H9 (cell line): ENCODE data around the gene GNA15. TPM values are rescaled to one million over a fixed set of nuclear protein-coding genes. Genes with fewer than 3 reads are reported as not detected.

Source experiments
- DNase-seq: peaks from one replicate; pipeline ENCODE4 v3.0.0-alpha.2; 2017
- H2AFZ ChIP-seq: one replicate; pipeline ENCODE4 v1.6.1; 2013; ENCODE audit warnings: mild to moderate bottlenecking, low read length, control low read depth, moderate library complexity
- H2AK5ac ChIP-seq: 2 replicates; pipeline ENCODE4 v1.6.1; 2013; ENCODE audit warnings: low read length, control low read depth, mixed read lengths; ENCODE audit not compliant: insufficient read length
- H2BK120ac ChIP-seq: one replicate; pipeline ENCODE4 v1.6.1; 2013; ENCODE audit warnings: low read depth, mild to moderate bottlenecking, low read length, control low read depth, inconsistent platforms; ENCODE audit not compliant: poor library complexity, severe bottlenecking
- H2BK12ac ChIP-seq: 2 replicates; pipeline ENCODE4 v1.6.1; 2013; ENCODE audit warnings: low read length, control low read depth, mixed read lengths, low read depth; ENCODE audit not compliant: insufficient read length
- H2BK15ac ChIP-seq: 2 replicates; pipeline ENCODE4 v1.6.1; 2013; ENCODE audit warnings: low read depth, low read length, control low read depth
- H2BK20ac ChIP-seq: one replicate; pipeline ENCODE4 v1.6.1; 2013; ENCODE audit warnings: low read depth, mild to moderate bottlenecking, low read length, control low read depth, inconsistent platforms; ENCODE audit not compliant: poor library complexity, severe bottlenecking
- H2BK5ac ChIP-seq: 2 replicates; pipeline ENCODE4 v1.6.1; 2013; ENCODE audit warnings: low read length, control low read depth, mixed read lengths; ENCODE audit not compliant: insufficient read length
- H3K14ac ChIP-seq: 2 replicates; pipeline ENCODE4 v1.6.1; 2013; ENCODE audit warnings: low read length, control low read depth; ENCODE audit not compliant: insufficient read depth
- H3K18ac ChIP-seq: 2 replicates; pipeline ENCODE4 v1.6.1; 2013; ENCODE audit warnings: low read depth, mild to moderate bottlenecking, mixed read lengths, low read length, control low read depth; ENCODE audit not compliant: insufficient read length
- H3K23ac ChIP-seq: 2 replicates; pipeline ENCODE4 v1.6.1; 2013; ENCODE audit warnings: low read length, control low read depth, mixed read lengths, low read depth; ENCODE audit not compliant: insufficient read length
- H3K23me2 ChIP-seq: 2 replicates; pipeline ENCODE4 v1.6.1; 2013; ENCODE audit warnings: low read depth, mild to moderate bottlenecking, mixed read lengths, low read length, control low read depth; ENCODE audit not compliant: insufficient read length, poor library complexity, severe bottlenecking
- H3K27ac ChIP-seq: 2 replicates; pipeline ENCODE4 v1.5.1; 2013; ENCODE audit warnings: low read length, control low read depth, mixed read lengths, low read depth; ENCODE audit not compliant: insufficient read length
- H3K27me3 ChIP-seq: 2 replicates; pipeline ENCODE4 v1.6.1; 2013; ENCODE audit warnings: low read length, control low read depth, inconsistent platforms; ENCODE audit not compliant: insufficient read depth
- H3K4ac ChIP-seq: 2 replicates; pipeline ENCODE4 v1.6.1; 2013; ENCODE audit warnings: low read depth, mild to moderate bottlenecking, control low read depth, inconsistent platforms, low read length, moderate library complexity
- H3K4me1 ChIP-seq: 2 replicates; pipeline ENCODE4 v1.6.1; 2013; ENCODE audit warnings: low read length, control low read depth, inconsistent platforms; ENCODE audit not compliant: insufficient read depth
- H3K4me2 ChIP-seq: 2 replicates; pipeline ENCODE4 v1.6.1; 2013; ENCODE audit warnings: low read length, control low read depth, mixed read lengths; ENCODE audit not compliant: insufficient read length, insufficient read depth
- H3K56ac ChIP-seq: 2 replicates; pipeline ENCODE4 v1.6.1; 2013; ENCODE audit warnings: low read depth, mild to moderate bottlenecking, mixed read lengths, low read length, control low read depth; ENCODE audit not compliant: insufficient read length
- H3K79me1 ChIP-seq: 2 replicates; pipeline ENCODE4 v1.6.1; 2013; ENCODE audit warnings: low read depth, mild to moderate bottlenecking, moderate library complexity, low read length, control low read depth, inconsistent platforms; ENCODE audit not compliant: insufficient read depth, poor library complexity, severe bottlenecking
- H3K79me2 ChIP-seq: 2 replicates; pipeline ENCODE4 v1.6.1; 2013; ENCODE audit warnings: low read length, control low read depth, inconsistent platforms; ENCODE audit not compliant: insufficient read depth
- H3K9ac ChIP-seq: 2 replicates; pipeline ENCODE4 v1.6.1; 2013; ENCODE audit warnings: low read length, control low read depth, mixed read lengths; ENCODE audit not compliant: insufficient read length; ENCODE audit errors: extremely low read depth
- H3K9me3 ChIP-seq: one replicate; pipeline ENCODE4 v1.6.1; 2013; ENCODE audit warnings: low read depth, low read length, inconsistent platforms; ENCODE audit not compliant: control insufficient read depth
- H3T11ph ChIP-seq: one replicate; pipeline ENCODE4 v1.6.1; 2013; ENCODE audit warnings: mild to moderate bottlenecking, low read length, control low read depth, inconsistent platforms
- H4K20me1 ChIP-seq: one replicate; pipeline ENCODE4 v1.6.1; 2013; ENCODE audit not compliant: control insufficient read depth, insufficient read length, insufficient read depth
- H4K5ac ChIP-seq: 2 replicates; pipeline ENCODE4 v1.6.1; 2013; ENCODE audit warnings: low read depth, mild to moderate bottlenecking, mixed read lengths, low read length, control low read depth; ENCODE audit not compliant: insufficient read length
- H4K8ac ChIP-seq: replicated peaks from 2 replicates; pipeline ENCODE4 v1.6.1; 2013; ENCODE audit warnings: low read length, control low read depth, mixed read lengths, low read depth; ENCODE audit not compliant: insufficient read length
- H4K91ac ChIP-seq: 2 replicates; pipeline ENCODE4 v1.6.1; 2013; ENCODE audit warnings: low read depth, mild to moderate bottlenecking, moderate library complexity, mixed read lengths, low read length, control low read depth; ENCODE audit not compliant: insufficient read length
- H3K27ac Mint-ChIP-seq, 3 experiments: 2 replicates in 2 of 3; 3 replicates in 1 of 3; pipeline ENCODE4 v1.8.0; 2020 to 2021; ENCODE audit warnings: mixed read lengths in 3 of 3, mild to moderate bottlenecking in 1 of 3, moderate library complexity in 1 of 3
- H3K27me3 Mint-ChIP-seq: 2 replicates; pipeline ENCODE4 v1.8.0; 2021; ENCODE audit warnings: low read depth, mild to moderate bottlenecking, moderate library complexity, mixed read lengths
- H3K36me3 Mint-ChIP-seq, 3 experiments: 2 replicates in 2 of 3; 3 replicates in 1 of 3; pipeline ENCODE4 v1.8.0; 2020 to 2021; ENCODE audit warnings: low read depth in 3 of 3, mixed read lengths in 3 of 3; ENCODE audit not compliant: insufficient read depth in 1 of 3
- H3K4me1 Mint-ChIP-seq, 2 experiments: 2 replicates each; pipeline ENCODE4 v1.8.0; 2020; ENCODE audit warnings: mixed read lengths in 2 of 2
- H3K4me3 Mint-ChIP-seq, 2 experiments: 2 replicates in 1 of 2; 3 replicates in 1 of 2; pipeline ENCODE4 v1.8.0; 2020 to 2021; ENCODE audit warnings: mild to moderate bottlenecking in 2 of 2, mixed read lengths in 2 of 2, moderate library complexity in 1 of 2
- H3K9me3 Mint-ChIP-seq, 2 experiments: 2 replicates in 1 of 2; 3 replicates in 1 of 2; pipeline ENCODE4 v1.8.0; 2020; ENCODE audit warnings: mild to moderate bottlenecking in 2 of 2, mixed read lengths in 2 of 2, moderate library complexity in 1 of 2
- CTCF ChIP-seq: fragments of 200-600 bp; sonication (generic); conservative IDR thresholded peaks from 3 replicates; pipeline ENCODE4 v1.8.0; 2021; ENCODE audit warnings: antibody characterized with exemption, mild to moderate bottlenecking
- WGBS: extraction: QIAGEN DNeasy Blood & Tissue Kit; methylation state at CpG from one replicate; pipeline ENCODE4 v1.1.7; 2013; ENCODE audit warnings: missing lambda C conversion rate, low lambda C conversion rate, mixed read lengths; ENCODE audit not compliant: insufficient read length; ENCODE audit errors: extremely low coverage; 5-methylcytosine and 5-hydroxymethylcytosine counted together
- total RNA-seq: library from RNA; stranded (reverse); gene quantifications from 2 replicates; pipeline ENCODE4 v1.2.1, GENCODE V29; 2021

The GNA15 gene
- total RNA-seq, 1 experiment from 2014 or later, result not detected

DNA sequence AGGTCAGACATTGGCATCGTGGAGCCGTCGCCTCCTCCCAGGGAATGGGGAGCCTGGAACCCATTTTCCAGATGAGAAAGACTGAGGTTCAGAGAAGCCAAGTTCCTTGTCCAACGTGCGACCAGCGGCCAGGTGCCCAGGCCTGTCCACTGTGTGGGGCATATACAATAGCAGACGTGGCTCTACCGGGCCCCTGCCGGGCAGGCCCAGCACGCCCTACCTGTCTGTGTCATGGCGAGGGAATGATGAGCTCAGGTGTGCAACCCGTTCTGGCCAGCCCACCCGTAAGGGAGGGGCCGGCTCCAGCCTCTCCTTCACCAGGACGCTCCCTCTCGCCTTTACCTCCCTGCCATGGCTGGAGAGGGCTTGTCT lies 837 bp downstream of the GNA15 start:
- no peaks in the 10 kb centered on the region for H3K27me3 ChIP-seq
- H3K27ac ChIP-seq, result no peak overlapping the region
- no peak for TF ChIP-seq CTCF
- Mint-ChIP-seq H3K36me3 (no peaks in the 10 kb centered on the region), H3K27me3 (peaks cover 1% of the 10 kb centered on the region), H3K27ac (no peak overlapping the region), H3K9me3 (no peaks in the 10 kb centered on the region), H3K4me1 (peaks cover 3 to 8% of the 10 kb centered on the region in 2 experiments; a peak in 3 of 4 replicates), H3K4me3 (no peak overlapping the region)
- H2AK5ac ChIP-seq, result no peak overlapping the region
- no peak overlapping the region for H3K23ac ChIP-seq
- no peak overlapping the region for H2BK20ac ChIP-seq
- H3K9me3 ChIP-seq, result no peaks in the 10 kb centered on the region
- no CpG with 5 or more reads among the region's 16 CpGs for WGBS
- no peak overlapping the region for H3K9ac ChIP-seq
- H3K4me2 ChIP-seq, result no peak overlapping the region
- no peak overlapping the region for H3K18ac ChIP-seq
- no peak overlapping the region for H3K4ac ChIP-seq
- H2BK5ac ChIP-seq, result no peak overlapping the region
- no peak overlapping the region for H4K8ac ChIP-seq
- no peaks in the 10 kb centered on the region for H3K79me2 ChIP-seq
- no peaks in the 10 kb centered on the region for H4K20me1 ChIP-seq
- H3K56ac ChIP-seq, result no peak overlapping the region
- H2AFZ ChIP-seq, result no peak overlapping the region
- no peak overlapping the region for H2BK15ac ChIP-seq
- DNase-seq, result no peak
- H4K5ac ChIP-seq, result no peak overlapping the region
- no peaks in the 10 kb centered on the region for H3K23me2 ChIP-seq
- no peaks in the 10 kb centered on the region for H3K79me1 ChIP-seq
- H2BK120ac ChIP-seq, result no peak overlapping the region
- H4K91ac ChIP-seq, result no peak overlapping the region
- H3K4me1 ChIP-seq, result no peaks in the 10 kb centered on the region
- H3T11ph ChIP-seq, result no peak overlapping the region
- H3K14ac ChIP-seq, result no peak overlapping the region
- no peak overlapping the region for H2BK12ac ChIP-seq
